ENCODE data around the gene HMCN2.

DNA sequence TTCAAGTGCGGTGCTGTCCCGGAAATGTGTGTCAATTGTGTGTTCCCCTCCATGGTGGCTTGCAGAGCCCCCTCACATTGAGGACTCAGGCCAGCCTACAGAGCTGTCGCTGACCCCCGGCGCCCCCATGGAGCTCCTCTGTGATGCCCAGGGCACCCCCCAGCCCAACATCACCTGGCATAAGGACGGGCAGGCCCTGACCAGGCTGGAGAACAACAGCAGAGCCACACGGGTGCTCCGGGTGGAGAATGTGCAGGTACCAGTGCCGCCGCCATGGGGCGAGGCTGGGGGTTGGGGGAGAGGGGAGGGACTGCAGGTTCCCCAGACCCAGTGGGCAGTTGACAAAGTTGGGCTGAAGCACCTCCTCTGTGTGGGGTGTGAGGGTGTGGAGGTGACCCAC, 128.8 kb downstream of the HMCN2 start:
- TF ChIP-seq, protein P1, sequence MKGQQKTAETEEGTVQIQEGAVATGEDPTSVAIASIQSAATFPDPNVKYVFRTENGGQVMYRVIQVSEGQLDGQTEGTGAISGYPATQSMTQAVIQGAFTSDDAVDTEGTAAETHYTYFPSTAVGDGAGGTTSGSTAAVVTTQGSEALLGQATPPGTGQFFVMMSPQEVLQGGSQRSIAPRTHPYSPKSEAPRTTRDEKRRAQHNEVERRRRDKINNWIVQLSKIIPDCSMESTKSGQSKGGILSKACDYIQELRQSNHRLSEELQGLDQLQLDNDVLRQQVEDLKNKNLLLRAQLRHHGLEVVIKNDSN (CRISPR knock-in tag; IDR thresholded peaks at IDR 0.05) = no peak
- TF ChIP-seq, protein P2, sequence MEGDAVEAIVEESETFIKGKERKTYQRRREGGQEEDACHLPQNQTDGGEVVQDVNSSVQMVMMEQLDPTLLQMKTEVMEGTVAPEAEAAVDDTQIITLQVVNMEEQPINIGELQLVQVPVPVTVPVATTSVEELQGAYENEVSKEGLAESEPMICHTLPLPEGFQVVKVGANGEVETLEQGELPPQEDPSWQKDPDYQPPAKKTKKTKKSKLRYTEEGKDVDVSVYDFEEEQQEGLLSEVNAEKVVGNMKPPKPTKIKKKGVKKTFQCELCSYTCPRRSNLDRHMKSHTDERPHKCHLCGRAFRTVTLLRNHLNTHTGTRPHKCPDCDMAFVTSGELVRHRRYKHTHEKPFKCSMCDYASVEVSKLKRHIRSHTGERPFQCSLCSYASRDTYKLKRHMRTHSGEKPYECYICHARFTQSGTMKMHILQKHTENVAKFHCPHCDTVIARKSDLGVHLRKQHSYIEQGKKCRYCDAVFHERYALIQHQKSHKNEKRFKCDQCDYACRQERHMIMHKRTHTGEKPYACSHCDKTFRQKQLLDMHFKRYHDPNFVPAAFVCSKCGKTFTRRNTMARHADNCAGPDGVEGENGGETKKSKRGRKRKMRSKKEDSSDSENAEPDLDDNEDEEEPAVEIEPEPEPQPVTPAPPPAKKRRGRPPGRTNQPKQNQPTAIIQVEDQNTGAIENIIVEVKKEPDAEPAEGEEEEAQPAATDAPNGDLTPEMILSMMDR (IDR thresholded peaks at IDR 0.05) = no peak
- TF ChIP-seq NR3C1 (CRISPR knock-in tag; conservative IDR thresholded peaks at IDR 0.05; ENCODE audit: low read depth) (no peak), FOXP1 (CRISPR knock-in tag; IDR thresholded peaks at IDR 0.05; ENCODE audit: borderline replicate concordance) (no peak), NR2C2 (CRISPR knock-in tag; IDR thresholded peaks at IDR 0.05) (no peak), TEAD4 (CRISPR knock-in tag; IDR thresholded peaks at IDR 0.05) (no peak), ZNF317 (CRISPR knock-in tag; IDR thresholded peaks at IDR 0.05; ENCODE audit: borderline replicate concordance, low read depth) (no peak), ESRRA (CRISPR knock-in tag; IDR thresholded peaks at IDR 0.05; ENCODE audit: borderline replicate concordance) (no peak), ZNF121 (CRISPR knock-in tag; IDR thresholded peaks at IDR 0.05) (no peak)
- TF ChIP-seq, protein P3, sequence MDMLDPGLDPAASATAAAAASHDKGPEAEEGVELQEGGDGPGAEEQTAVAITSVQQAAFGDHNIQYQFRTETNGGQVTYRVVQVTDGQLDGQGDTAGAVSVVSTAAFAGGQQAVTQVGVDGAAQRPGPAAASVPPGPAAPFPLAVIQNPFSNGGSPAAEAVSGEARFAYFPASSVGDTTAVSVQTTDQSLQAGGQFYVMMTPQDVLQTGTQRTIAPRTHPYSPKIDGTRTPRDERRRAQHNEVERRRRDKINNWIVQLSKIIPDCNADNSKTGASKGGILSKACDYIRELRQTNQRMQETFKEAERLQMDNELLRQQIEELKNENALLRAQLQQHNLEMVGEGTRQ (CRISPR knock-in tag; IDR thresholded peaks at IDR 0.05) = no peak
- TF ChIP-seq, protein P4, sequence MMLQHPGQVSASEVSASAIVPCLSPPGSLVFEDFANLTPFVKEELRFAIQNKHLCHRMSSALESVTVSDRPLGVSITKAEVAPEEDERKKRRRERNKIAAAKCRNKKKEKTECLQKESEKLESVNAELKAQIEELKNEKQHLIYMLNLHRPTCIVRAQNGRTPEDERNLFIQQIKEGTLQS (CRISPR knock-in tag; conservative IDR thresholded peaks at IDR 0.05) = no peak
- TF ChIP-seq, protein P5, sequence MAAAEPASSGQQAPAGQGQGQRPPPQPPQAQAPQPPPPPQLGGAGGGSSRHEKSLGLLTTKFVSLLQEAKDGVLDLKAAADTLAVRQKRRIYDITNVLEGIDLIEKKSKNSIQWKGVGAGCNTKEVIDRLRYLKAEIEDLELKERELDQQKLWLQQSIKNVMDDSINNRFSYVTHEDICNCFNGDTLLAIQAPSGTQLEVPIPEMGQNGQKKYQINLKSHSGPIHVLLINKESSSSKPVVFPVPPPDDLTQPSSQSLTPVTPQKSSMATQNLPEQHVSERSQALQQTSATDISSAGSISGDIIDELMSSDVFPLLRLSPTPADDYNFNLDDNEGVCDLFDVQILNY (CRISPR knock-in tag; IDR thresholded peaks at IDR 0.05) = no peak

Measured in WTC11 (cell line).